ENCODE results near the gene CAPZA1. TPM values are rescaled to one million over a fixed set of nuclear protein-coding genes. Genes with fewer than 3 reads are reported as not detected.

The CAPZA1 gene
- total RNA-seq, 1 experiment from 2014 or later = 108 TPM

- Histone ChIP-seq H3K14ac (ENCODE audit: insufficient read depth, low read length) (no peak overlapping the region), H2BK20ac (ENCODE audit: low read depth, low read length, poor library complexity, severe bottlenecking) (no peak overlapping the region), H3K23ac (ENCODE audit: insufficient read length, low read depth, low read length) (no peak overlapping the region), H4K5ac (ENCODE audit: insufficient read length, low read depth, low read length) (no peak overlapping the region), H3K4ac (ENCODE audit: low read depth, low read length) (no peak overlapping the region), H4K20me1 (ENCODE audit: control insufficient read depth, insufficient read depth, insufficient read length) (no peaks in the 10 kb centered on the region), H3K9ac (ENCODE audit: extremely low read depth, insufficient read length, low read length) (no peak overlapping the region), H2AFZ (ENCODE audit: low read length) (no peak overlapping the region), H2BK5ac (ENCODE audit: insufficient read length, low read length) (no peak overlapping the region), H3K27ac (ENCODE audit: insufficient read length, low read depth, low read length) (no peak overlapping the region), H3K27me3 (ENCODE audit: insufficient read depth, low read length) (no peaks in the 10 kb centered on the region), H3K18ac (ENCODE audit: insufficient read length, low read depth, low read length) (no peak overlapping the region), H3K79me1 (ENCODE audit: insufficient read depth, low read depth, low read length, poor library complexity, severe bottlenecking) (no peaks in the 10 kb centered on the region), H2BK120ac (ENCODE audit: low read depth, low read length, poor library complexity, severe bottlenecking) (no peak overlapping the region), H3T11ph (ENCODE audit: low read length) (no peak overlapping the region), H3K79me2 (ENCODE audit: insufficient read depth, low read length) (no peaks in the 10 kb centered on the region), H4K8ac (replicated peaks; ENCODE audit: insufficient read length, low read depth, low read length) (no peak overlapping the region), H3K4me1 (ENCODE audit: insufficient read depth, low read length) (no peaks in the 10 kb centered on the region), H2BK12ac (ENCODE audit: insufficient read length, low read depth, low read length) (no peak overlapping the region), H2AK5ac (ENCODE audit: insufficient read length, low read length) (no peak overlapping the region), H4K91ac (ENCODE audit: insufficient read length, low read depth, low read length) (no peak overlapping the region), H2BK15ac (ENCODE audit: low read depth, low read length) (no peak overlapping the region), H3K9me3 (ENCODE audit: control insufficient read depth, low read depth, low read length) (peaks cover 6% of the 10 kb centered on the region), H3K4me2 (ENCODE audit: insufficient read depth, insufficient read length, low read length) (no peak overlapping the region), H3K56ac (ENCODE audit: insufficient read length, low read depth, low read length) (no peak overlapping the region), H3K23me2 (ENCODE audit: insufficient read length, low read depth, low read length, poor library complexity, severe bottlenecking) (no peaks in the 10 kb centered on the region)
- Mint-ChIP-seq H3K27me3 (ENCODE audit: low read depth) (no peaks in the 10 kb centered on the region), H3K9me3 (peaks cover 0 to 2% of the 10 kb centered on the region in 2 experiments; a peak in 1 of 5 replicates), H3K4me3 (no peak overlapping the region), H3K4me1 (peaks cover 0 to 2% of the 10 kb centered on the region in 2 experiments; a peak in 1 of 4 replicates), H3K27ac (no peak overlapping the region), H3K36me3 (ENCODE audit: insufficient read depth in 1 of 3, low read depth in 3 of 3) (peaks cover 22 to 36% (median 27%) of the 10 kb centered on the region in 3 experiments)
- WGBS (ENCODE audit: extremely low coverage, insufficient read length, low lambda C conversion rate) = no CpG with 5 or more reads among the region's 1 CpG
- TF ChIP-seq, protein P1, sequence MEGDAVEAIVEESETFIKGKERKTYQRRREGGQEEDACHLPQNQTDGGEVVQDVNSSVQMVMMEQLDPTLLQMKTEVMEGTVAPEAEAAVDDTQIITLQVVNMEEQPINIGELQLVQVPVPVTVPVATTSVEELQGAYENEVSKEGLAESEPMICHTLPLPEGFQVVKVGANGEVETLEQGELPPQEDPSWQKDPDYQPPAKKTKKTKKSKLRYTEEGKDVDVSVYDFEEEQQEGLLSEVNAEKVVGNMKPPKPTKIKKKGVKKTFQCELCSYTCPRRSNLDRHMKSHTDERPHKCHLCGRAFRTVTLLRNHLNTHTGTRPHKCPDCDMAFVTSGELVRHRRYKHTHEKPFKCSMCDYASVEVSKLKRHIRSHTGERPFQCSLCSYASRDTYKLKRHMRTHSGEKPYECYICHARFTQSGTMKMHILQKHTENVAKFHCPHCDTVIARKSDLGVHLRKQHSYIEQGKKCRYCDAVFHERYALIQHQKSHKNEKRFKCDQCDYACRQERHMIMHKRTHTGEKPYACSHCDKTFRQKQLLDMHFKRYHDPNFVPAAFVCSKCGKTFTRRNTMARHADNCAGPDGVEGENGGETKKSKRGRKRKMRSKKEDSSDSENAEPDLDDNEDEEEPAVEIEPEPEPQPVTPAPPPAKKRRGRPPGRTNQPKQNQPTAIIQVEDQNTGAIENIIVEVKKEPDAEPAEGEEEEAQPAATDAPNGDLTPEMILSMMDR (conservative IDR thresholded peaks at IDR 0.05) = no peak
- no peak for DNase-seq
These were observed 29.9 kb upstream of the CAPZA1 start for GRCh38 chr1:112589766-112590165.

All from H9 (cell line).